ENCODE measurements around the gene SLC13A5. TPM values are rescaled to one million over a fixed set of nuclear protein-coding genes. Genes with fewer than 3 reads are reported as not detected.
"Not testable (repeated sequence)": the region's sequence is repeated elsewhere in the genome, so short reads cannot be mapped to it uniquely, and the experiment has no call there.

Gene SLC13A5
- total RNA-seq, 4 donors from 2014 or later, result 0.39 TPM; not detected in 3

DNA sequence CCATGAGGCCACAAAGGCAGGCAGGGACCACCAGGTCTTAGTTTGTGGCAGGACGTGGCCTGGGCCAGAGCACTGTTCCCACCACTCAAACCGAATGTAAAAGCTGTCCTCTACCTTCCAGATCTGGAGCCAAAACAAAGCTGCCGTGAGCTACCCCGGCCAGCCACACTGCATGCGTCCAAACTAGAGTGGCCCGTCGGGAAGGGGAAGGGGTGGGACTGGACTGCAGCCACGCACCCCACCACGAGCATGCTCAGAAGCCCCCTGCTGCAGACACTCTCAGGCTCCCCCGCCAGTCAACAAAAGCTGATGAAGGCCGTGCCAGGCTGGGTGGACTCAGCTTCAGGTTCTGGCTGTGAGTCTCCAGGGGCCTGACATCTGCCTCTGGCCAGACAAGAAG, 15.2 kb downstream of the SLC13A5 start:
- Histone ChIP-seq H3K9me3 (no peaks in the 10 kb centered on the region), H3K27me3 (peaks cover 32% of the 10 kb centered on the region), H3K4me3 (no peak overlapping the region), H3K36me3 (no peaks in the 10 kb centered on the region), H3K4me1 (no peaks in the 10 kb centered on the region), H3K27ac (no peak overlapping the region)
- TF ChIP-seq EP300 (IDR thresholded peaks at IDR 0.05) (no peak), POLR2A (IDR thresholded peaks at IDR 0.05) (no peak), POLR2AphosphoS5 (IDR thresholded peaks at IDR 0.05) (no peak)
- TF ChIP-seq, protein P1, sequence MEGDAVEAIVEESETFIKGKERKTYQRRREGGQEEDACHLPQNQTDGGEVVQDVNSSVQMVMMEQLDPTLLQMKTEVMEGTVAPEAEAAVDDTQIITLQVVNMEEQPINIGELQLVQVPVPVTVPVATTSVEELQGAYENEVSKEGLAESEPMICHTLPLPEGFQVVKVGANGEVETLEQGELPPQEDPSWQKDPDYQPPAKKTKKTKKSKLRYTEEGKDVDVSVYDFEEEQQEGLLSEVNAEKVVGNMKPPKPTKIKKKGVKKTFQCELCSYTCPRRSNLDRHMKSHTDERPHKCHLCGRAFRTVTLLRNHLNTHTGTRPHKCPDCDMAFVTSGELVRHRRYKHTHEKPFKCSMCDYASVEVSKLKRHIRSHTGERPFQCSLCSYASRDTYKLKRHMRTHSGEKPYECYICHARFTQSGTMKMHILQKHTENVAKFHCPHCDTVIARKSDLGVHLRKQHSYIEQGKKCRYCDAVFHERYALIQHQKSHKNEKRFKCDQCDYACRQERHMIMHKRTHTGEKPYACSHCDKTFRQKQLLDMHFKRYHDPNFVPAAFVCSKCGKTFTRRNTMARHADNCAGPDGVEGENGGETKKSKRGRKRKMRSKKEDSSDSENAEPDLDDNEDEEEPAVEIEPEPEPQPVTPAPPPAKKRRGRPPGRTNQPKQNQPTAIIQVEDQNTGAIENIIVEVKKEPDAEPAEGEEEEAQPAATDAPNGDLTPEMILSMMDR (IDR thresholded peaks at IDR 0.05), result no peak
- no peak for ATAC-seq
- WGBS, 2 donors (ENCODE audit: low coverage in 1 of 2), result no CpG with 5 or more reads among the region's 11 CpGs

DNA sequence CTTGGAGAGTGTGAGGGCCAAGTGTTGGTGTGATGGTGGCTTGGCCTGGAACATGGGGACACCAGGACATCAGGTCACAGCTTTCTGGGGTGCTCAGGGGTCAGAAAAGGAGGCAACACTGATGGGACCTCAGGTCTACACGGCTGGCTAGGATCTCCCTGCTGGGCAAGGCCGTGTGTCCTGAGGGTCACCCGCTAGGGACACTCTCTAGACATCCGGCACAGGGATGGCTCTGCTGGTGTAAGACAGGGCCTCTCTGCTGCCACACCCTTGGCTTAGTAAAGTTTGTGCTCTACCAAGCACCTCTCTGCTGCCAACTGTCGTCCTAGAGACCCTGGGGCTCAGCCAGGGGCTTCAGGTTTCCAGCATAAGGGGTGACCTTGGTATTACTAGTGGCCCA, 16.3 kb downstream of the SLC13A5 start:
- ATAC-seq, result no peak
- WGBS, 2 donors (ENCODE audit: low coverage in 1 of 2), result 100% methylated on average over 1 of the region's 5 CpGs; no CpG with 5 or more reads in 1 of the 2 donors
- H3K36me3 ChIP-seq, result no peaks in the 10 kb centered on the region
- H3K27ac ChIP-seq, result no peak overlapping the region
- TF ChIP-seq, protein P1 (IDR thresholded peaks at IDR 0.05), result no peak
- TF ChIP-seq EP300 (IDR thresholded peaks at IDR 0.05), result no peak
- TF ChIP-seq POLR2A (IDR thresholded peaks at IDR 0.05), result no peak
- TF ChIP-seq POLR2AphosphoS5 (IDR thresholded peaks at IDR 0.05), result no peak
- peaks cover 21% of the 10 kb centered on the region for H3K27me3 ChIP-seq
- H3K4me1 ChIP-seq, result no peaks in the 10 kb centered on the region
- H3K9me3 ChIP-seq, result no peaks in the 10 kb centered on the region
- H3K4me3 ChIP-seq, result no peak overlapping the region

DNA sequence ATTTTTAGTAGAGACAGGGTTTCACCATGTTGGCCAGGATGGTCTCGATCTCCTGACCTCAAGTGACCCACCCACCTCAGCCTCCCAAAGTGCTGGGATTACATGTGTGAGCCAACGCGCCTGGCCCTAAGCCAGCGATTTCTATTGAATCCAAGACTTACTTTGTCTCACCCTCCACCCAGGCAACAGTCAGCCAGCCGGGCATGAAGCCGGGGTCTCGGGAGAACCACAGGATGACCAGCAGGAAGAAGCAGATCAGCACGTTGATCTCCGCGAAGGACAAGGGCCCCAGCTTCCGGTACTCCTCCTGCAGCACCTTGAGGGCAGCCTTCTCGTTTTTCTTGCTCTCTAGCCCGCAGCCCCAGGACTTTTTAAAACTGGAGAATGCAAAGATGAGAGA, 17.6 kb downstream of the SLC13A5 start:
- Histone ChIP-seq H3K27me3 (peaks cover 31% of the 10 kb centered on the region), H3K4me1 (no peaks in the 10 kb centered on the region), H3K9me3 (no peaks in the 10 kb centered on the region), H3K4me3 (no peak overlapping the region), H3K36me3 (no peaks in the 10 kb centered on the region), H3K27ac (no peak overlapping the region)
- 60 to 75% methylated on average over 1 to 12 of the region's 13 CpGs for WGBS, 2 donors (ENCODE audit: low coverage in 1 of 2)
- no peak for ATAC-seq
- TF ChIP-seq POLR2AphosphoS5 (IDR thresholded peaks at IDR 0.05), result no peak
- TF ChIP-seq, protein P1 (IDR thresholded peaks at IDR 0.05), result no peak
- no peak for TF ChIP-seq EP300 (IDR thresholded peaks at IDR 0.05)
- no peak for TF ChIP-seq POLR2A (IDR thresholded peaks at IDR 0.05)

DNA sequence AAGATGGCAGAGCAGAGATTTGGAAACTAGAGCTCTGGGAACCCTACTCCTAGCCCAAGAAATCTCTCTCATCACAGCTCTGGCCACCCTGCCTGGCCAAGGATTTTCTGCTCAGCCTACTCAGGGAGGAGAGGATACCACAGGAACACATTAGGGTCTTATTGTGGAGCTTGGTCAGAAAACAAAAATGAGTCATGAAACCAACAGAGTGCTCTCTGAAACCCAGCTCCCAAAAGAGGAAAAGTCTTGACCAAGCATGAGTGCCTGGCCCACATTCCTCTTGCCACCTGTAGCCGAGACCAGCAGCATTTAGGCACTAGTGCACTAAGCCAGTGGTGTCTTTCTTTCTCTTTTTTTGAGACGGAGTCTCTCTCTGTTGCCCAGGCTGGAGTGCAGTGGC, 18.1 kb downstream of the SLC13A5 start:
- Histone ChIP-seq H3K36me3 (no peaks in the 10 kb centered on the region), H3K27me3 (peaks cover 36% of the 10 kb centered on the region), H3K9me3 (no peaks in the 10 kb centered on the region), H3K27ac (no peak overlapping the region), H3K4me3 (no peak overlapping the region), H3K4me1 (no peaks in the 10 kb centered on the region)
- WGBS, 2 donors (ENCODE audit: low coverage in 1 of 2), result 74 to 100% methylated on average over 2 of the region's 2 CpGs
- ATAC-seq, result no peak
- TF ChIP-seq, protein P1 (IDR thresholded peaks at IDR 0.05), result no peak
- TF ChIP-seq EP300 (IDR thresholded peaks at IDR 0.05), result no peak
- no peak for TF ChIP-seq POLR2A (IDR thresholded peaks at IDR 0.05)
- TF ChIP-seq POLR2AphosphoS5 (IDR thresholded peaks at IDR 0.05), result no peak

DNA sequence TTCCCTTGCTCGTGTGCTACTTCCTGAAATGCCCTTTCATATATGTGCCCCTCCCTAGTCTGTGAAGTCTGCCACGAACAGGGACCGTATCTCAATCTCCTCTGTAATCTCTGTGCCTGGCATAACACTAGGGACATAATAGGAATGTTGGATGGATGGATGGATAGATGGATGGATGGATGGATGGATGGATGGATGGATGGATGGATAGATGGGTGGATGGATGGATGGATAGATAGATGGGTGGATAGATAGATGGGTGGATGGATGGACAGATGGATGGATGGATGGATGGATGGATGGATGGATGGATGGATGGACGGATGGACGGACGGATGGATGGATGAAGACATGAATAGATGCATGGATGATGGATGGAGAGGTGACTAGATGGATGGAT, 21.2 kb downstream of the SLC13A5 start:
- WGBS, 2 donors (ENCODE audit: low coverage in 1 of 2), result 57 to 68% methylated on average over 4 to 5 of the region's 6 CpGs
- not testable (repeated sequence) for ATAC-seq, H3K36me3 ChIP-seq, H3K27ac ChIP-seq, H3K4me3 ChIP-seq, H3K9me3 ChIP-seq, H3K4me1 ChIP-seq
- peaks cover 31% of the 10 kb centered on the region for H3K27me3 ChIP-seq
